Ovary (tissue), 3 donors: ENCODE data around the gene SLC15A3.

Experiments used
- CTCF ChIP-seq, 3 donors: fragments of 450-650 bp in 2 of 3; fragments of 200-600 bp in 1 of 3; IDR thresholded peaks; one replicate each; pipeline versions ENCODE4 v1.5.1 to v1.8.0; 2016 to 2022; ENCODE audit warnings: antibody characterized with exemption in 3 of 3, mild to moderate bottlenecking in 1 of 3
- EP300 ChIP-seq: sonication (generic); formaldehyde crosslinking; IDR thresholded peaks from one replicate; pipeline ENCODE4 v1.6.1; 2017; ENCODE audit warnings: antibody characterized with exemption
- POLR2A ChIP-seq: fragments of 450-650 bp; IDR thresholded peaks from one replicate; pipeline ENCODE4 v1.6.1; 2017; ENCODE audit warnings: antibody characterized with exemption, mild to moderate bottlenecking, moderate library complexity
- donor health status: DM: no; HTN: no; CAD: no.

- TF ChIP-seq CTCF (IDR thresholded peaks at IDR 0.05), result no peak
- no peak for TF ChIP-seq POLR2A
- TF ChIP-seq EP300, result no peak
Observed at GRCh38 chr11:60950024-60950423, 2.0 kb downstream of the SLC15A3 start.
